HepG2 (cell line): ENCODE measurements around the gene DDHD1. TPM values are rescaled to one million over a fixed set of nuclear protein-coding genes. Genes with fewer than 3 reads are reported as not detected.

Experiments
- AHR ChIP-seq: IDR thresholded peaks from 2 replicates; pipeline ENCODE4 v1.6.1; 2018; ENCODE audit warnings: missing genetic modification reagents, missing compliant biosample characterization
- ARID5B ChIP-seq: IDR thresholded peaks from 2 replicates; pipeline ENCODE4 v1.4.0; 2020; ENCODE audit warnings: mild to moderate bottlenecking, missing genetic modification reagents
- ATRX ChIP-seq: sonication (generic); formaldehyde crosslinking; IDR thresholded peaks from 2 replicates; pipeline ENCODE4 v1.4.0; 2020; ENCODE audit warnings: missing genetic modification reagents, borderline replicate concordance
- ELF4 ChIP-seq: sonication (generic); formaldehyde crosslinking; IDR thresholded peaks from 2 replicates; pipeline ENCODE4 v1.5.0; 2020; ENCODE audit warnings: missing genetic modification reagents, mild to moderate bottlenecking, moderate library complexity, borderline replicate concordance
- GTF2F1 ChIP-seq: fragments of 150-350 bp; IDR thresholded peaks from 2 replicates; pipeline ENCODE4 v1.6.1; 2014; ENCODE audit warnings: low read length
- HMGXB4 ChIP-seq, 2 experiments: sonication (generic) in 1 of 2; formaldehyde crosslinking in 1 of 2; IDR thresholded peaks; 2 replicates each; pipeline versions ENCODE4 v1.4.0 to v1.6.1; 2018 to 2020; ENCODE audit warnings: missing genetic modification reagents in 2 of 2, borderline replicate concordance in 1 of 2, low read depth in 1 of 2, mild to moderate bottlenecking in 1 of 2, missing biosample characterization in 1 of 2
- HOXA9 ChIP-seq: sonication (generic); formaldehyde crosslinking; IDR thresholded peaks from 2 replicates; pipeline ENCODE4 v1.8.1; 2022; ENCODE audit warnings: missing genetic modification reagents, mild to moderate bottlenecking, moderate library complexity, borderline replicate concordance
- NR1H2 ChIP-seq: sonication (generic); formaldehyde crosslinking; IDR thresholded peaks from 2 replicates; pipeline ENCODE4 v1.8.1; 2022; ENCODE audit warnings: low read depth, missing genetic modification reagents, borderline replicate concordance
- SMAD9 ChIP-seq: sonication (generic); formaldehyde crosslinking; IDR thresholded peaks from 2 replicates; pipeline ENCODE4 v1.5.1; 2020; ENCODE audit warnings: mild to moderate bottlenecking, missing genetic modification reagents
- ZC3H13 ChIP-seq: sonication (generic); formaldehyde crosslinking; IDR thresholded peaks from 2 replicates; pipeline ENCODE4 v1.8.1; 2023; ENCODE audit warnings: mild to moderate bottlenecking, missing genetic modification reagents, moderate library complexity
- ZKSCAN1 ChIP-seq: fragments of 150-350 bp; IDR thresholded peaks from 2 replicates; pipeline ENCODE4 v1.6.1; 2014; ENCODE audit warnings: low read length
- ZNF318 ChIP-seq: sonication (generic); formaldehyde crosslinking; IDR thresholded peaks from 2 replicates; pipeline ENCODE4 v1.4.0; 2020; ENCODE audit warnings: mild to moderate bottlenecking, missing genetic modification reagents
- ZNF501 ChIP-seq: sonication (generic); formaldehyde crosslinking; IDR thresholded peaks from 2 replicates; pipeline ENCODE4 v1.5.1; 2020; ENCODE audit warnings: mild to moderate bottlenecking, moderate library complexity, missing genetic modification reagents
- ZNF777 ChIP-seq: sonication (generic); formaldehyde crosslinking; IDR thresholded peaks from 2 replicates; pipeline ENCODE4 v1.4.0; 2020; ENCODE audit warnings: missing genetic modification reagents
- ZNF790 ChIP-seq: sonication (generic); formaldehyde crosslinking; IDR thresholded peaks from 2 replicates; pipeline ENCODE4 v1.8.0; 2022; ENCODE audit warnings: missing genetic modification reagents, mild to moderate bottlenecking, borderline replicate concordance
- polyA plus RNA-seq, 8 experiments: library from polyadenylated mRNA; depleted of rRNA in 3 of 8; stranded (reverse) in 7 of 8; unstranded in 1 of 8; fragments of >200 nt; fragmentation: Illumina TruSeq in 4 of 8; extraction: Trizol in 4 of 8; gene quantifications; 2 replicates each; pipeline versions ENCODE4 v1.2.1 to v1.2.3, GENCODE V29; 2011 to 2016; ENCODE audit warnings: low read depth in 4 of 8, missing spikeins in 1 of 8, mixed read lengths in 1 of 8; ENCODE audit not compliant: insufficient read depth in 1 of 8
- total RNA-seq, 5 experiments: library from RNA; depleted of rRNA; stranded (reverse); fragments of >200 nt; fragmentation: Illumina TruSeq; extraction: Trizol; gene quantifications; 2 replicates each; pipeline ENCODE4 v1.2.3, GENCODE V29; 2016; ENCODE audit warnings: low read depth in 1 of 5

Gene DDHD1
- total and polyA plus RNA-seq, 2 of the 13 experiments (the other 11 are each of a cell fraction or from before 2014, with no cell fraction given): 4.6 to 8.3 TPM

GRCh38 chr14:53152887-53153701, at the start of gene DDHD1 (continued):
- no peak for TF ChIP-seq AHR (CRISPR knock-in tag)
- 0 out of 2 replicates have a peak, but pooled peaks have one; percentile 18 for TF ChIP-seq ZNF777 (CRISPR knock-in tag)
- TF ChIP-seq ATRX (CRISPR knock-in tag): no peak
- no peak for TF ChIP-seq ZKSCAN1
- TF ChIP-seq ZC3H13 (CRISPR knock-in tag): peak; percentile 23; the same call in 1 of the 2 replicates
- no peak for TF ChIP-seq ZNF318 (CRISPR knock-in tag)
- TF ChIP-seq GTF2F1: no peak
- peak; percentile 25; the same call in 1 of the 2 replicates for TF ChIP-seq ARID5B (CRISPR knock-in tag)
- no peak for TF ChIP-seq HMGXB4 (CRISPR knock-in tag; IDR thresholded peaks at IDR 0.05; ENCODE audit: borderline replicate concordance in 1 of 2, low read depth in 1 of 2)
- no peak for TF ChIP-seq SMAD9 (CRISPR knock-in tag)
- TF ChIP-seq HOXA9 (CRISPR knock-in tag): no peak
- no peak for TF ChIP-seq NR1H2 (CRISPR knock-in tag)
- TF ChIP-seq ZNF790 (CRISPR knock-in tag): no peak
- no peak for TF ChIP-seq ZNF501 (CRISPR knock-in tag)
- no peak for TF ChIP-seq ELF4 (CRISPR knock-in tag)
